Skin of body (tissue), 3 donors: Measurements from ENCODE around the gene LIN28B. TPM values are rescaled to one million over a fixed set of nuclear protein-coding genes. Genes with fewer than 3 reads are reported as not detected.

Experiments used
- DNase-seq: peaks from one replicate; lab custom pipeline; 2025; lab: John Stamatoyannopoulos, UW
- small RNA-seq: library from RNA; depleted of rRNA; stranded (forward); fragments of <200 nt; gene quantifications from one replicate; pipeline ENCODE3, GENCODE V24; 2014; ENCODE audit warnings: low replicate concordance
- total RNA-seq: library from RNA; depleted of rRNA; stranded (reverse); fragments of >200 nt; gene quantifications from one replicate; pipeline ENCODE4 v1.2.3, GENCODE V29; 2014

The LIN28B gene
- total RNA-seq, 1 donor from 2014 or later, result 0.20 TPM

GRCh38 chr6:105108631-105109262 is 151.8 kb downstream of the LIN28B start:
- no peak for DNase-seq

GRCh38 chr6:105109955-105110895 is 153.3 kb downstream of the LIN28B start:
- no peak for DNase-seq

DNA sequence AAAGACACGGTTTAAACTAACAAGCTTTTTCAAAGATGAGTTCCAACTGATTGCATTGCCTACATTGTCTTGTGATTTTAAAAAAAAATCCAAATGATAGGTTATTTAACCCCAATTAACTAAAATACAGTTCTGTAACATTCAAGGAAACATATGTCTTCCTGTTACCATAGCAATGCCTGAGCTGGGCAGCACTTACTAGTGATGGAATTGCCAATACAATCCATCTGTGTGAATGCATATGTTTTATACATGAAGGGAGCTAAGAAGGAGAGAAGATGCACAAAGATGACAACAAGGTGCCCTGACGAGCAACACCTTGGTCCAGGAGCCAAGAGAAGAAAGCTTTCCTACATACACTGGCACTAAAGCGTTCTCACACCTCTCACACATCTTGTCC is 154.2 kb downstream of the LIN28B start:
- DNase-seq, result no peak

DNA sequence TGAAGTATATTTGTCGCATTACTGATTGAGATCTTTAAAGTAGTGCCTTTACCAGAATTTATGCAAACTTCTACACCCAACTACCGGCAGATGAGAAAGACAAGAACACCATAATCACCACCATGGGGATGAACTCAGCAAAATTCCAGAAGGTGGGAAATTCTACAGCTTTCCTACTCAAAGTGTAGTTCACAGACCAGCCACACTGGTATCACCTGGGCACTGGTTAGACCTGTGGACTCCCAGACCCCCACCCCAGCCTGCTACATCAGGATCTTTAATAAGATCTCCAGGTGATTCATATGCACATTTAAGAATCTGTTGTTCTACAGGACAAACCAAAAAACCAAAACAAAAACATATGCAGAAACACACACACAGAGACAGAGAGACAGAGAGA is 155.0 kb downstream of the LIN28B start:
- DNase-seq, result no peak

DNA sequence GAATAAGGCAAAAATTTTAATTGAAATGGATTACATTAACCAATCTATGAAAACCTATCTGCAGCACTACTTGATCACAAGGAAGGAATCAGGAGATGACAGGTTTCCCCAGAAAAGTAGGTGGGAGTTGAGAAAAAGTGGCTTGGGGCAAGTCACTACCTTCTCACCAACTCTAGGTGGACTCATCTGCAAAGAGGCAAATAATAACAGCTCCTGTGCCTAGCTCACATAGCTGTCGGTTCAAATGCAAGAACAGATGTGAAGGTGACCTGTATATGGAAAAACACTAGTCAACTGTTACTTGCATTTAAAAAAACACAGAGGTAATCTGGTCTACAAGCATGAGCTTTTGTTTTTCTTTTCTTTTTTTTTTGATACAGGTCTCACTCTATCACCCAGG is 155.7 kb downstream of the LIN28B start:
- DNase-seq, result no peak

GRCh38 chr6:105113422-105113821 is 156.5 kb downstream of the LIN28B start:
- DNase-seq, result no peak

- no peak for DNase-seq
These were observed 159.2 kb downstream of the LIN28B start for GRCh38 chr6:105116150-105116549.

GRCh38 chr6:105120570-105120969 is 163.7 kb downstream of the LIN28B start:
- no peak for DNase-seq

- DNase-seq, result no peak
These were observed 165.1 kb downstream of the LIN28B start for GRCh38 chr6:105121981-105122380.

GRCh38 chr6:105122717-105123116 is 165.8 kb downstream of the LIN28B start:
- no peak for DNase-seq

Small RNA genes within 50 kb of the gene (small RNA-seq; reads per million reads assigned to genes)
- gene RNU6-1106P, result not detected

Other genes starting within 250 kb of the LIN28B start
- gene HACE1, start 97.2 kb upstream of the LIN28B start, total RNA-seq, result 25.3 TPM
- gene POPDC3, start 222.9 kb downstream of the LIN28B start, total RNA-seq, result 5.2 TPM